ENCODE measurements around the gene GET4. TPM values are rescaled to one million over a fixed set of nuclear protein-coding genes. Genes with fewer than 3 reads are reported as not detected.
"Not testable (repeated sequence)": the region's sequence is repeated elsewhere in the genome, so short reads cannot be mapped to it uniquely, and the experiment has no call there.

Gene GET4
- total RNA-seq, 2 experiments from 2014 or later, result 84.4 to 96.4 TPM

DNA sequence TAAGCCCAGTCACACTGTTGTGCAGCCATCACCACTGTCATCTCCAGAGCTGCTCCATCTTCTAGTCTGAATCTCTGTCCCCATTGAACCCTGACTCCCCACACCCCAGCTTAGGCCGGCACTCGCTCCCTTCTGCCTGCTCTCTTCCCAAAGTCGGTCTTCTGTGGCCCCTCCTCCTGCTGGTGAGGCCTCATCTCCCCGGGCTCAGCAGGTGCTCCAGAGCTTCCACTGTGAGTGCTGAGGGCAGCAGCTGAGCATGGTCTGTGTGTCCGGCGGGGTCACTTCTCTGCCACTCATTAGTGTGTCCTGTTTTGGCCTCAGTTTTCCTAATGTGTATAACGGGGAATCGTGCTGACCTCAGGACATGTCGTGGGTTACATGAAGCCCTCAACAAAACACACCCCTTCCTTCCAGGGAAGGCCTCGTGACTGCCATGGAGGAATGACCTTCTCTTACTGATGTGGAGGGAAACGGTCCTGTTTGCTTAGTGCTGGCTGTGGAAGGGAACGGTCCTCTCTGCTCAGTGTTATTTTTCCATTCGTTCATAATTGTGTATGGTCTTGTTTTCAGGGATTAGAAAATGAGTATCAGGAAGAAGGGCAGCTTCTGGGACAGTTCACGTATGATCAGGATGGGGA lies 4.3 kb upstream of the GET4 start:
- Histone ChIP-seq H3K9me3 (ENCODE audit: control insufficient read depth in 1 of 2, insufficient read depth in 1 of 2, low read length in 2 of 2) (no peaks in the 10 kb centered on the region), H3K27me3 (ENCODE audit: control insufficient read depth in 1 of 2, insufficient read depth in 2 of 2, low read length in 2 of 2) (no peaks in the 10 kb centered on the region), H3K27ac (ENCODE audit: low read depth in 1 of 2, low read length in 2 of 2) (no peak overlapping the region), H3K4me3 (ENCODE audit: low read length) (no peak overlapping the region), H3K4me1 (ENCODE audit: insufficient read depth, low read length) (peaks cover 19% of the 10 kb centered on the region), H3K36me3 (ENCODE audit: insufficient read depth, low read length) (peaks cover 34% of the 10 kb centered on the region)
- Mint-ChIP-seq H3K36me3 (ENCODE audit: low read depth) (peaks cover 49% of the 10 kb centered on the region), H3K4me3 (no peak overlapping the region), H3K27me3 (no peaks in the 10 kb centered on the region), H3K27ac (no peak overlapping the region), H3K4me1 (ENCODE audit: low read depth) (peaks cover 10% of the 10 kb centered on the region), H3K9me3 (no peaks in the 10 kb centered on the region)
- intact Hi-C loops (cut with DNase I, micrococcal nuclease), result loop anchor here (2.0 to 10.0 kb wide), 6 partner anchors 39 to 1973 kb away; partner anchors contain the start of genes GNA12 (in 1 of the 2) and SUN1 (in 1 of the 2)
- CTCF ChIA-PET, result interaction anchor here (0.6 to 3.1 kb wide), 5 partner anchors 40 to 89 kb away, joined by 3 to 22 read pairs (median 6); partner anchors contain the start of gene SUN1
- peak in 1 of 14 experiments; percentile 16 for DNase-seq
- ATAC-seq (ENCODE audit: poor library complexity), result no peak
- POLR2A ChIA-PET, result no interaction called here
- TF ChIP-seq CTCF (IDR thresholded peaks at IDR 0.05), result no peak

DNA sequence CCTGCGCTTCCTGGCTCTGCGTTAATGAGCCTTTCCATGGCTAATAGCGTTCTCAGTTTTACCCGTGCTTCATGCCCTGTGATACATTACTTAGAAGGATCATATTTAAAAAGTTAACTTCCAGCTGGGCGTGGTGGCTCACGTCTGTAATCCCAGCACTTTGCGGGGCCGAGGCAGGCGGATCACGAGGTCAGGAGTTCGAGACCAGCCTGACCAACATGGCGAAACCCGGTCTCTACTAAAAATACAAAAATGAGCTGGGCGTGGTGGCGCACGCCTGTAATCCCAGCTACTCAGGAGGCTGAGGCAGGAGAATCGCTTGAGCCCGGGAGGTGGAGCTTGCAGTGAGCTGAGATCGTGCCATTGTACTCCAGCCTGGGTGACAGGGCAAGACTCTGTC lies 3.7 kb upstream of the GET4 start:
- Histone ChIP-seq H3K4me1 (ENCODE audit: insufficient read depth, low read length) (peaks cover 21% of the 10 kb centered on the region), H3K36me3 (ENCODE audit: insufficient read depth, low read length) (peaks cover 27% of the 10 kb centered on the region)
- CTCF ChIA-PET, result interaction anchor here (0.6 to 3.1 kb wide), 8 partner anchors 41 to 551 kb away, joined by 3 to 22 read pairs (median 6); partner anchors contain the start of gene SUN1
- POLR2A ChIA-PET; ATAC-seq (ENCODE audit: poor library complexity); H3K4me3 ChIP-seq (ENCODE audit: low read length); H3K9me3 Mint-ChIP-seq; H3K27me3 ChIP-seq (ENCODE audit: control insufficient read depth in 1 of 2, insufficient read depth in 2 of 2, low read length in 2 of 2); H3K27ac ChIP-seq (ENCODE audit: low read depth in 1 of 2, low read length in 2 of 2); DNase-seq; H3K27me3 Mint-ChIP-seq; H3K9me3 ChIP-seq (ENCODE audit: control insufficient read depth in 1 of 2, insufficient read depth in 1 of 2, low read length in 2 of 2): not testable (repeated sequence)
- Mint-ChIP-seq H3K4me3 (peak overlapping the region; percentile 58), H3K4me1 (ENCODE audit: low read depth) (peaks cover 10% of the 10 kb centered on the region), H3K36me3 (ENCODE audit: low read depth) (peaks cover 46% of the 10 kb centered on the region), H3K27ac (peak overlapping the region; percentile 79)
- intact Hi-C loops (cut with DNase I, micrococcal nuclease), result loop anchor here (1.0 to 10.0 kb wide), 9 partner anchors 40 to 1972 kb away; partner anchors contain the start of genes SUN1 (in 2 of the 2) and GNA12 (in 1 of the 2)

GRCh38 chr7:873367-874002 lies 2.9 kb upstream of the GET4 start:
- peak overlapping the region; percentile 68 for H3K4me3 Mint-ChIP-seq

More at GRCh38 chr7:873367-874002, 2.9 kb upstream of the GET4 start:
- Histone ChIP-seq H3K4me3 (ENCODE audit: low read length) (no peak overlapping the region), H3K9me3 (ENCODE audit: control insufficient read depth in 1 of 2, insufficient read depth in 1 of 2, low read length in 2 of 2) (no peaks in the 10 kb centered on the region), H3K27ac (ENCODE audit: low read depth in 1 of 2, low read length in 2 of 2) (no peak overlapping the region), H3K27me3 (ENCODE audit: control insufficient read depth in 1 of 2, insufficient read depth in 2 of 2, low read length in 2 of 2) (no peaks in the 10 kb centered on the region), H3K4me1 (ENCODE audit: insufficient read depth, low read length) (peaks cover 29% of the 10 kb centered on the region), H3K36me3 (ENCODE audit: insufficient read depth, low read length) (peaks cover 21% of the 10 kb centered on the region)
- H3K36me3 Mint-ChIP-seq (ENCODE audit: low read depth), result peaks cover 49% of the 10 kb centered on the region
- peaks cover 16% of the 10 kb centered on the region for H3K4me1 Mint-ChIP-seq (ENCODE audit: low read depth)
- TF ChIP-seq CTCF (IDR thresholded peaks at IDR 0.05), result peak; percentile 89
- peak; percentile 26 for ATAC-seq (ENCODE audit: poor library complexity)
- POLR2A ChIA-PET, result interaction anchor here (0.6 kb wide), 2 partner anchors 60 to 1531 kb away, joined by 3 read pairs; no protein-coding TSS in a partner anchor
- peak; percentile 49 to 86 (median 58) for DNase-seq
- CTCF ChIA-PET, result interaction anchor here (0.6 to 3.1 kb wide), 13 partner anchors 25 to 552 kb away, joined by 3 to 22 read pairs (median 4); partner anchors contain the start of gene SUN1
- H3K9me3 Mint-ChIP-seq, result no peaks in the 10 kb centered on the region
- peak overlapping the region; percentile 79 for H3K27ac Mint-ChIP-seq
- H3K27me3 Mint-ChIP-seq, result no peaks in the 10 kb centered on the region
- intact Hi-C loops (cut with DNase I, micrococcal nuclease), result loop anchor here (1.0 to 10.0 kb wide), 10 partner anchors 41 to 1971 kb away; partner anchors contain the start of genes SUN1 (in 2 of the 2) and GNA12 (in 1 of the 2)

Data from CD4-positive, alpha-beta T cell (primary cell).